ENCODE measurements around the gene MLF1.

DNA sequence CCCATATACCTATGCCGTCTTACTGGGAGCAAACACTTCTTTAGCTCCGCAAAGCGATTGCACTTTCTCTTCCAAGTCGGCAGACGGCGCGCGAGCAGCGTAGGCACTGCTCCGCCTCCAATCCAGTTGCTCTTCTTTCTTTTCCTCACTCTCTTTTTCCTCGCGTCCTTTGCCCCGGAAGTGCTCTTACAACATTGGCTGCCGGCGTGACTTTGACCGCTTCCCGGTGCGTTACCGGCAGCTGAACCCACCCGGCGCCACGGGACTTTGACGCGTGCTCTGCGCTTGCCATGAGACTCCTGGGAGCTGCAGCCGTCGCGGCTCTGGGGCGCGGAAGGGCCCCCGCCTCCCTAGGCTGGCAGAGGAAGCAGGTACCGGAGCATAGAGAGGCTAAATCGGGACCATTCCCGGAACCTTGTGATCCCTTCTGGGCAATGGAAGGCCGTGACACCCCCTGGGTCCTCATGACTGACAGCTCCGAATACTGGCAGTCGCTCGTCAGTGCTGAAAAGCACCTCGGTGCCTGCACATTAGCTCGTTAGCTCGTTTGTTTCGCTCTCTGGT is 73.4 kb downstream of the MLF1 start, which contains the start of gene GFM1:
- TF ChIP-seq POLR2A (IDR thresholded peaks at IDR 0.05) = peak; percentile 30 to 80 (median 69)
- TF ChIP-seq, protein P1, sequence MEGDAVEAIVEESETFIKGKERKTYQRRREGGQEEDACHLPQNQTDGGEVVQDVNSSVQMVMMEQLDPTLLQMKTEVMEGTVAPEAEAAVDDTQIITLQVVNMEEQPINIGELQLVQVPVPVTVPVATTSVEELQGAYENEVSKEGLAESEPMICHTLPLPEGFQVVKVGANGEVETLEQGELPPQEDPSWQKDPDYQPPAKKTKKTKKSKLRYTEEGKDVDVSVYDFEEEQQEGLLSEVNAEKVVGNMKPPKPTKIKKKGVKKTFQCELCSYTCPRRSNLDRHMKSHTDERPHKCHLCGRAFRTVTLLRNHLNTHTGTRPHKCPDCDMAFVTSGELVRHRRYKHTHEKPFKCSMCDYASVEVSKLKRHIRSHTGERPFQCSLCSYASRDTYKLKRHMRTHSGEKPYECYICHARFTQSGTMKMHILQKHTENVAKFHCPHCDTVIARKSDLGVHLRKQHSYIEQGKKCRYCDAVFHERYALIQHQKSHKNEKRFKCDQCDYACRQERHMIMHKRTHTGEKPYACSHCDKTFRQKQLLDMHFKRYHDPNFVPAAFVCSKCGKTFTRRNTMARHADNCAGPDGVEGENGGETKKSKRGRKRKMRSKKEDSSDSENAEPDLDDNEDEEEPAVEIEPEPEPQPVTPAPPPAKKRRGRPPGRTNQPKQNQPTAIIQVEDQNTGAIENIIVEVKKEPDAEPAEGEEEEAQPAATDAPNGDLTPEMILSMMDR (IDR thresholded peaks at IDR 0.05) = peak; percentile 51 to 95 (median 80)
